HT1080 (cell line): ENCODE data around the gene COG5. TPM values are rescaled to one million over a fixed set of nuclear protein-coding genes. Genes with fewer than 3 reads are reported as not detected.

Experiments used
- DNase-seq: peaks from one replicate; pipeline ENCODE4 v3.0.0-alpha.2; 2015; ENCODE audit warnings: low read depth
- total RNA-seq: library from RNA; depleted of rRNA; stranded (reverse); fragments of >200 nt; shearing (Covaris generic); gene quantifications from 2 replicates; pipeline ENCODE4 v1.2.3, GENCODE V29; 2014

Gene COG5
- total RNA-seq, 1 experiment from 2014 or later = 28.2 TPM

DNA sequence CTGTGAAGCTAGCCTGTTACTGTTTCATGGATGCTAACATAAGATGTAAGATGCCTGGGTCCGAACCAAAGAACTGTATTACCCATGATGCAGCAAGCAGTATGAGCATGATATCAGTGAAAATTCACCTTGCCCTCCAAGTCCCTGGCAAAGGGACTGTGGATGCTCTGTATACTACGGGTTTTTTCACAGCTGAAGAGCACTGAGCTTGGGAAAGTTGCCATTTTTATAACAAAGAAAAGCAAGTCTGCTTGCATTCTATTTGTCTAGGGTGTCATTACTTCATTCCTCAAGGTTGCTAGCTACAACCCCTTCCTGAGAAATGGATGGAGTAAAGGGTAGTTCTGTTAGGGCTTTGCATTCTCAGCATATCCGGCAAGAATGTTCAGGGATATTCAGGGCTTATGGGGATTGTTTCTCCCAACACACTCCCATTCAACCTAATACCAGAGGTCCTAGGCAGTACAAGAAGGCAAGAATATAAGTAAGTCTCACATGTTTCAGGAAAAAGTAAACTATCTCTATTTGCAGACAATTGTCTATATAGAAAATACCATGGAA, 99.0 kb downstream of the COG5 start:
- no peak for DNase-seq

DNA sequence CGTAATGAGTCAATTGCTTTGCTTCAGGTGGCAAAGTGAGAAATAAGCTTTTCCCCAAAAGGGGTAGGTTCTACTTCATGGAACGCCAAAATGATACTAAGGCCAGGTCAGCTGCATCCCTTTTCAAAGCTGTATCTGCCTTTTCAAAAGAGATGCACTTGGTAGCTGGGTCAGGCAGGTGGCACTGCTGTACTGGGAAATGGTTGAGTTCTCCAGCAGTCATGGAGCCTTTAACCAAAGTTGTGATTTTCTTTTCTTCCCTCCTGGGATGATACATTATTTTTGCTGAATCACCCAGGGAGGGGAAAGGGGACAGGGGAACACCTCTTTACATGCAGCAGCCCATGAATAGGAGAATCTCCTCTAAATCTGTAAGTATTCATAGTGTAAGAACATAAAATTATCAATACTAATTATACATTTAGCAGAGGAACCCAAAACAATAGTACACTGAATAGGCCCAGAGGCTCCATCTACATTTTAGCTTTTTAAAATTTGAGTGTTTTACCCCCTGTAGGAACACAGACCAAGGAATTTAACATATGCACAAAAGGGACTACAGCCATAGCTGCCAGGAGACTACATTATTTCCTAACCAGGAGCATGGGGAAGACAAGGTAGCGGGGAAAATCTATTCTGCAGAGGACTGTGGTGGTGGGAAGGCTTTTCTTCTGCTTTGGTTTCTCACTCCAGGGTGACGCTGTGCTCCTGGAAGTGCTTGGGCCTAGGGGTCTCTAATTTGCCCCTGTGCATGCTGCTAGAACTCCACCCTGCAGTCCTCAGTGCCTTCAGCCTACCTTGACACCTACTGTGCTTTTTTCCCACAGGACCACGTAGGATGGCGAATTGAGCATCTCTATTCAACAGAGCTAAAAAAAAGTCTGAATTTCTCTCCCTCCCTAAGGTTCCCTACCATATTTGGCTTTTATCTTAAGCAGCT, 100.3 kb downstream of the COG5 start:
- peak; percentile 72 for DNase-seq

DNA sequence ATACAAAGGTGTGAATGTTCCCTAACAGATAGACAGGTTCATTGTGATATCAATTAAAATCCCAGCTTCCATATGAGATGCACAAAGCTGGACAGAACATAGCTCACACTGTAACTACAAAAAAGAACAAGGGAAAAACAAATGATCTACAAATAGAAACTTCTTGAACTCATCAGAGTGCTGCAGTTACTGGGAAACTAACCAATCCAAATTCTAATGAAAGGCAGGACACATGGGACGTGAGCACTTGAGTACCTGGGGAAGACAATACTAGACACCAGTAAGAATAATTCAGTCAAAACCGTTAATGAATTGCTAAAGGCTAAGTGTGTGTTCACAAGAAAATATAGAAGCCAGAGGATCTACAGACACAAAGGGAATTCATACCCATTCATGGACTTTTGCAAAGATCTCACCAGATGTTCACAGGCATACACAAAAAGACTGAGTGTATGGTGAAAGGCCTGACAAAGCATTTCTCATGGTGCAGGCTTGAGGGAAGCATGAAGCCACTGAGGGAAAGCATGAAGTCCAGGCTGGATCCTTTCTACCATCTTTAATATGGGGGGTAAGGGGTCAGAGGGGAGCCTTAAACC, 101.7 kb downstream of the COG5 start:
- DNase-seq = no peak

DNA sequence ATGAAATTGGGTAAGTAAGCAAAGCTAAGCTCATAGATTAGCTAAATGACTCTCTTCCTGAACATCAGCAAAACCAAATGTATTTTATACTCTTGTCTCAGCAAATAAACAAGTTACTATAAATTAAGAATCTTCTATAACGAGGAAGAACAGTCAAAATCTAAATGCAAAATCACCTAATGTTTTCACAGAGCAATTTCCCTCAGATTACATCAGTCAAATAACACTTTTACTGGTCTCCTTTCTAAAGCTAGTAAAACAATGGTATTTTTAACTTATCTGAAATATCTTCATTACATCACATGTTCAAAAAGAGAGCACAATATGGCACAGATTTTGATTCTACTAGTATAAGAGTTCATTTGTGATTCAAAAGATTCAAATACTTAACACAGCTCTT, 110.3 kb downstream of the COG5 start:
- no peak for DNase-seq

DNA sequence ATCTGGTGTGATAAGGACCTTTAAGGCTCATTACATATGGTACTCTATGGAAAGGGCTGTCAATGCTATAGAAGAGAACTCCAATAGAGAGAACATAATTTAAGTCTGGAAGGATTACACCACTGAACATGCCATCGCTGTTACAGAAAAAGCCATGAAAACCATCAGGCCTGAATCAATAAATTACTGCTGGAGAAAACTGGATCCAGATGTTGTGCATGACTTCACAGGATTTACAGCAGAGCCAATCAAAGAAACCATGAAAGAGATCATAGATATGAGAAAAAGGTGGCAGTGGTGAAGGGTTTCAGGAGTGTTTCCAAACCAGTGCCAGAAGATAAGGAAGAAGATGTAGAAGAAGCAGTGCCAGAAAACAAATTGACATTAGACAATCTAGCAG, 112.8 kb downstream of the COG5 start:
- DNase-seq = no peak

DNA sequence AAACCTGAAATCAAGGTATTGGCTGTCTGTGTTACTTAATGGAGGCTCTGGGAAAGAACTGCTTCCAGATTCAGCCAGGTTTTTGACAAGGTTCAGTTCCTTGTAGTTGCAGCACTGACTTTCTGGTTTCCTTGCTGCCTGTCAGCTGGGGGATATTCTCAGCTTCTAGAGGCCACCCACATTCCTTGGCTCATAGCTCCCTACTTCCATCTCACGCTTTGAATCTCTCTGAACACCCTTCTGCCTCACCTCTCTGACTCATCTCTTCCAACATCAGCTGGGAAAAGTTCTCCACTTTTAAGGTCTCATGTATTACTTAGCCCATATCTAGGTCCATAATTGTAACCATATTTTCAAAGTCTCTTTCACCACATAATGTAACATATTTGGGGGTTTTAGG, 116.7 kb downstream of the COG5 start:
- peak; percentile 70 for DNase-seq

DNA sequence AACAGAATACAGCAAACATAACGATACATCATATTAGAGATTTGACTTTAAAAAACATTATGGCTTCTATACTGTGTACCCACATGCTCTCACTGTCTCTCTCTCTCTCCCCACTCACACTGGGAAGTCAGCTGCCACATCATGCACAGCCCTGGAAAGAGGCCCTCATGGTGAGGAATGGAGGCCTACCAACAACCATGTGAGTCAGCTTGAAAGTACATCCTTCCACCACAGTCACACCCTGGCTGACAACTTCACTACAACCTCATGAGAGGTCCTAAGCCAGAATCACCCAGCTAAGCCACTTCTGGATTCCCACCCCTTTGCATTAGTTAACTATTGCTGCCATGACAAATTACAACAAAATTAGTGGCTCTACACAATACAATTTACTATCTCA, 117.2 kb downstream of the COG5 start:
- peak; percentile 75 for DNase-seq

DNA sequence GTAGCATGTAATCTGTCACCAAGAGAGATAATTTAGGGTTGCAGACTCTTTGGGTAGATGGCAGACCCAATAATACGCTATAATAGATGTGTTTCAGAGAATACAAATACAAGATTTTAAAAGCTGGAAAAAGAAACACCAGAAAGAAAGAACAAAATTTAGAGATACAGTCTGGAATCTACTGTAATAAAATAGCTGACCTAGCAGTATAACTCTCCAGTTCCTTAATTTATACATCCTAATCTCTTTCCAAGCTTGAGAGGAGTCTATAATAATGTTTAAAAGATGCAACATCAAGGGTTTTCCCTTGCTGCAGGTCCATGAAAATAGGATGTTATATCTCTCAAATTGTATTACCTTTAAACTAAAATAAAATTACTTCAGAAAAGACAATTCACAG, 121.0 kb downstream of the COG5 start:
- no peak for DNase-seq

DNA sequence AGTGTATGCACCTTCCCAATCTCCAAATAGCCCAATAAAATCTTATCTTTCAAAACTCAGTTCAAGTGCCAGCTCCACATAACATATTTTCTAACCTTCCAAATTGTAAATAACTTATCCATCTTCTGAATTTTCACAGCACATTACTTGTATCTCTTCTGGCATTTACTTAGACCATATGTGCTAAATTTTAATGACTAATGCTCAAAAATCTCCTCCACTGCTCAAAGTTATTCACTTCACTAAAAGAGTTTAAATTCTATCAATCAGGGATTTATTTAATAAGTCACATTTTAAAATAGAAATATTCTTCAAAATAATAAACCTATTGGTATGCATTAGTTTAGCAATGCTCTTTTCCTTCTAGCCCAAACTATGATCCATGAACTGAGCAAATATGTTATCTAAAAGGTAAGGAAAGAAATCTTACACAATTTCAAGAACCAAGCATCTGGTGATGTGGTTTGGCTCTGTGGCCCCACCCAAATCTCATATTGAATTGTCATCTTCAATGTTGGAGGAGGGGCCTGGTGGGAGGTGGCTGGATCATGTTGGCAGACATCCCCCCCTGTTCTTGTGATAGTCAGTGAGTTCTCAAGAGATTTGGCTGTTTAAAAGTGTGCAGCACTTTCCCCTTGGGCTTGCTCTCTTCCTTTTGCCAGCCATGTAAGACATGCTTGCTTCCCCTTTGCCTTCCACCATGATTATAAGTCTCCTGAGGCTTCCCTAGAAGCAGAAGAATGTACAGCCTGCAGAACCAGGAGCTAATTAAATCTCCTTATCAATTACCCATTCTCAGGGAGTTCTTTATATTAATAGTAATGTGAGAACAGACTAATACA, 121.9 kb downstream of the COG5 start:
- no peak for DNase-seq

DNA sequence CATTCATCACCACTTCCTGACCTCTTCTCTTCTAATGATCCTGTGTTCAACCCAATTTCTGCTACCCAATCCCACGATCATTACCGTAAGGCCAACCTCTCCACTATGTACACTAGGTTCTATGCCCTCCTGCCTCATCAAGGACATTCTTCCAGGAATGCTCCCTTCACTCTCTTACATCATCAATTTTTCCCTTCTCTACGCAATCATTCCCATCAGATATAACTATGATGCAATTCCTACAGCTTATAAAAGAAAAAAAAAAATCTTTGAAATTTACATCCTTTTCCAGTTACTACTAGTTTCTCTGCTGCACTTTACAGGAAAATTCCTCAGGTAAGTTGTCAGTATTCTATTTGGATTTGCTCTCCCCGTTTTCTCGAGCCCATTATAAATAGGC, 124.7 kb downstream of the COG5 start:
- no peak for DNase-seq

DNA sequence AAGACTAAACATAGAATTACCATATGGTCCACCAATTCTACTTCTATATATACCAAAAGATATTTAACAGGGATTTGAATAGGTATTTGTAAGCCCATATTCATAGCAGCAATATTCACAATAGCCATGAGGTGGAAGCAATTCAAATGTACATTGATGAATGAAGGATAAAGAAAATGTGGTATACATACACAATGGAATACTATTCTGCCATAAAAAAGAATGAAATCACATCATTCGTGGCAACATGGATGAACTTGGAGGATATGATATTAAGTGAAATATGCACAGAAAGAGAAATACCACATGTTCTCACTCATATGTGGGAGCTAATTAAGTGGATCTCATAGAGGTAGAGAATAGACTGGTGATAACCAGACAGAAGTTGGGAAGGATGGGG, 128.0 kb downstream of the COG5 start:
- no peak for DNase-seq

DNA sequence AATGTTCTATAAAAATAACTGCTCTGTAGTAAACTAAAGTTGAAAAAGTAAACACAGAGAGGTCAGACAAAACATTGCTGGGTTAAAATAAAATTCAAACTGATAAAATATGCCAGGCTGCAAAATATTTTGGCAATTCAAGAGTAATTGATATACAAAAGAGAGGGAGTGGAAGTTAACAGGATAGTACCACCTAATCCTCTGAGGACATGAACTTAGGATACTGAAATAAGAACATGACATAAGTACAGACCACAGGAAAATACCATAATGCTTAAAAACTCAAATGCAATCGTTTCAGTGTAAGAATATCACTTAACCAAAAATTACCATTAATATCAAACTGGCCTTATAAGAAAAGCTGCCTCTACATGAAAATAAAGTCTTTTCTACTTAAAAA, 131.5 kb downstream of the COG5 start:
- DNase-seq = no peak

DNA sequence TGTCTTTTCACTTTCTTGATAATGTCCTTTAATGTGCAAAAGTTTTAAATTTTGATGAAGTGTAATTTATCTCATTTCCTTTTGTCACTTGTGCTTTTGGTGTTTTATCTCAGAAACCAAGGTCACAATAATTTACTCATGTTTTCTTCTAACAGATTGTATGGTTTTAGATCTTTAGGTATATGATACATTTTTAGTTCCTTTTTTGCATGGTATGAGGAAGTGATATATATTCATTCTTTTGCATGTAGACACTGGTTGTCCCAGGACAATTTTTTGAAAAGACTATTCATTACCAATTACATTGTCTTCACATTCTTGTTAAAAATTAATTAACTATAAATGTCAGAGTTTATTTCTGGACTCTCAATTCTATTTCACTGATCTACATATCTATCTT, 133.7 kb downstream of the COG5 start:
- no peak for DNase-seq

DNA sequence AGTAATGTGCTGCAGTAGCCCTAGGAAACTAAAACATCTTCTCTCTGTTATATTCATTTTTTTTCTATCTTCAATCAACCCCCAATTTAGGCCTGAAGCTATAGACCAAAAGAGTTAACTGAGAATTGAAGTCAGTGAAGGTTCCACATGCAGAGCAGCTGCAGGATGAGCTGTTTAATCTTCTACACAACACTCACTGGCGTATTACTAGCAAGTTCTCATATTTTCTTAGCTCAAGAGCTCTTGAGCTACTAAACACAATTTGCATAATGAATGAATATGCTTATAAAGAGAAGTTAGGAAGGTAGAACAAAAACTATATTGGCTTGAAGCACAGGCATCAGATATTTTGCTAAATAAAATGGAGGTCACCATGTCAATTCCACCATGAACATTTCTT, 135.1 kb downstream of the COG5 start:
- no peak for DNase-seq

DNA sequence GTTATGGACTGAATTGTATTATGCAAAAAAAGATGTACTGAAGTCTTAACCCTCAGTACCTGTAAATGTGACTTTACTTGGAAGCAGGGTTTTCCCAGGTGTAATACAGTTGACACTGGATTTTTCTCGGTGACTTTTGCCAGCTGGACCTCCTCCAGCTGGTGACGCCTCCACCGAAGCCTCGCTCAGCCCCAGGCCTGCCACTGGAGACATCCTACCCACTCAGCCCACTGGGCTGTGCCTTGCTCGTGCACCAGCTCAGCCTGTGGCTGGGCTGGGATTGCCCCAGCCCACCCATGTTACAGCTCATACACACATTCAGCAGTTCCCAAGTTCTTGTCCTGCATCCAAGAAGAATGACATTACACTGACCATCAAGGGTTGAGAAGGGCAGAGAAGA, 136.3 kb downstream of the COG5 start:
- DNase-seq = no peak

DNA sequence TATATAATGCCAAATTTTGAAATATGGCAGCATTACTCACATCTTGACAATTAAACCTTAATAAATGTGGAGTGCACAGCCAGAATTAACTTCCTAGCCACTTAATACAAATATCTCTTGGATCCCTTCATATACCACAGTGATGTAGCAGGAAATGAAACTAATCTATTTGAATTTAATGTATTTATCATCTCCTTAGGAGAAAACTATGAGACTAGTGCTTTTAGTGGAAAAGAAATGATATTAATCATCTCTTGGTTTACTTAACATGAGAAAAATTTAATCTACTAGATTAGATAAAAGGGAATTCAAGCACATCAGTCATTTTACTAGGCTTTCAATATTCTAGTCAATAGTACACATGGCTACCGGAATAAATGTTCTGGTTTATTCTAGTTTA, 149.5 kb downstream of the COG5 start:
- DNase-seq = no peak

DNA sequence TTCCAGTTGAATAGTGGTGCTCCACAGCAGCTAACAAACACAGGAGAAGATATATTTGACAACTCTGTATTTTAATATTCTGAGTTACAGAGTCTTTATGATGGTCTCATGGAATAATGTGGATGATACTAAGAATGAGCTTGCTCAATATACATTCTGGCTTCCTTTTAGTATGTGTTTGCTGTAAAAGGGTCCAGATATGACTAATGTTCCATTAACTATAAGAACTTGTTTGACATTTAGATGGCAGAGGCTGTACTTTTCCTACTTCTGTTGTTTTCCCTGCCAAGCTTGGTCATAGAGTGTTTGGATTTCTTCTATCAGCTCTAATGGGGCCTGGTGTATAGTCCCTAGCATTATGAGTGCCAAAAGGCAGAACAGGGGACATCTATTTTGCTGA, 155.4 kb downstream of the COG5 start:
- DNase-seq = no peak

DNA sequence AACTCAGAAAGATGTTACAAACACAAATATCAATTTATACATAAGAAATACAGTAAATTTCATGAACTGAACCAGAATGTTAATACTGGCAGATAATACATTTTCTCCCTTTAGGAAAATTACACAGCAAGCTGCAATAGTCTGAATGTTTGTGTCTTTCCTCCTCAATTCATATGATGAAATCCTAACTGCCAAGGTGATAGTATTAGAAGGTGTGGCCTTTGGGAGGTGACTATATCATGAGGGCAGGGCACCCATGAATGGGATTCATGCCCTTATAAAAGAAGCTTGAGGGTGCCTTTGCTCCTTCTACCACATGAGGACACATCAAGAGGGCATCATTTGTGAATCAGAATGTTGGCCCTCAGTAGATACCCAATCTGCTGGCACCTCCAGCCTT, 158.2 kb downstream of the COG5 start:
- no peak for DNase-seq

DNA sequence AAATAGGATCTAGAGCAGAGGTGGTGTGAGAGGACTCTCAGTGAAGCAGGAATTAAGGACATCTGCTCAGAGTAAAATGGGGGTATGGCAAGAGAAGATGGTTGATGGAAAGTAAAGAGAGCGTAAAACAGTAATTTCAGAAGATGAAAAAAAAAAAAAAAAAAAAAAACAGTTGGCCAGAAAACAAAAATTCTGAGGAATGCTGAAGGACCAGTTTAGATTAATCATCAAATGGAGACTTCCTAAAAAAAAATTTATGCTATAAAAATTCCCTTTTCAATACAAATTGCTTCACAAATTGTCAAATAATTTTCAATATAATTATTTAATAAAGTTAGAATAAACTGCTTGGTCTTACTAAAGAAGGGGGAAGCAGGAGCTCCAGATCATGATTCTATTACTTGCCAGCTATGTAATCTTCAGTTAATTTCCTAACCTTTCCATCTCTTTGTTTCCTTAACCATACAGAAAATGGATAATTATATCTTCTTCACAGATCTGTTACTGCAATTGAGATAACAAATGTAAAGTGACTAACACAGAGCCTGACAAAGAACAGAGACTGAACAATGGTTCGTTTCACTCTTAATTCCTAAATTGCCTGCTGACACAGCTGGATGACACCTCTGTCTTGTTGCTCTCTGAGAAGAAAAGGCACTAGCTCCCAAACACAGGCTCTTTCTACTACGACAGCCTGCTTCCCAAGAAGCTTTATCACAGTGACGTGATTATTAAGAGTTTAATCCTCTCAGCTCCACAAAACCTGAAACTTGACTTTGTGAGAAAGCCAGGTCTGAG, 158.8 kb downstream of the COG5 start:
- DNase-seq = no peak

DNA sequence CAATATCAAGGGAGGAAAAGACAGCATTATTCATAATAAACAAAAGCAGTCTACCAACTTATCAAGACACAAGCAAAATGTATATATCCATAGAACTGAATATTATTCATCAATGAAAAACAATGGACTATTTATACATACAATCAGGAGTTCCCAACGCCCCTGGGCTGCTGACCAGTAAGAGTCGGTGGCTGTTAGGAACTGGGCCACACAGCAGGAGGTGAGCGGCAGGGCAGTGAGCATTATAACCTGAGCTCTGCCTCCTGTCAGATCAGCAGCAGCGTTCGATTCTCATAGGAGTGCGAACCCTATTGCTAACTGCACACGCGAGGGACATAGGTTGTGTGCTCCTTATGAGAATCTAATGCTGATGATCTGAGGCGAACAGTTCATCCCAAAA, 165.6 kb downstream of the COG5 start:
- DNase-seq = no peak

DNA sequence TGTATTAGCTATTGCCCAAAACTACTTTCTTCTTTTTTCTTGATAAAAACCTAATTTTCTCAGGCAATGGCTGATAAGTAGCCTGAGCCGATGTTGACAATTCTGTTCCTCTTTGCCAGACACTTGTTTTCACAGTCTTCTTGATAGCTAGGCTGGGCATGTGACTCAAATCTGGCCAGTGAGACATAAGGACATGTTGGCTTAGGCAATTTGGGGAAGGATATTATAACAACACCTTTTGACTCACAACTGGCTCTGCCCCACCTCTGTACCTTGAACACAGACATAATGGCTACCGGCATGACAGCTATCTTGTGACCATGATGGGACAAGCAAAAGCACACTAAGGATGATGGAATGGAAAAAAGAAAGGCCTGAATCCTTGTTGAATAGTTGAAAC, 166.7 kb downstream of the COG5 start:
- DNase-seq = no peak
